GM20000 (cell line): ENCODE measurements around the gene RBM18.
A peak's percentile ranks its signal among the peaks of the same experiment; 100 is the strongest.

Experiments used
- DNase-seq: peaks from one replicate; pipeline ENCODE4 v3.0.0; 2012; ENCODE audit warnings: low spot score
- TF ChIP-seq, protein P1 (sequence below): IDR thresholded peaks from 2 replicates; pipeline ENCODE4 v1.5.1; 2012; ENCODE audit warnings: mild to moderate bottlenecking, control low read depth; ENCODE audit errors: extremely low read depth, missing control alignments

Gene RBM18

GRCh38 chr9:122216798-122217418, 47.7 kb downstream of the RBM18 start:
- TF ChIP-seq, protein P1, sequence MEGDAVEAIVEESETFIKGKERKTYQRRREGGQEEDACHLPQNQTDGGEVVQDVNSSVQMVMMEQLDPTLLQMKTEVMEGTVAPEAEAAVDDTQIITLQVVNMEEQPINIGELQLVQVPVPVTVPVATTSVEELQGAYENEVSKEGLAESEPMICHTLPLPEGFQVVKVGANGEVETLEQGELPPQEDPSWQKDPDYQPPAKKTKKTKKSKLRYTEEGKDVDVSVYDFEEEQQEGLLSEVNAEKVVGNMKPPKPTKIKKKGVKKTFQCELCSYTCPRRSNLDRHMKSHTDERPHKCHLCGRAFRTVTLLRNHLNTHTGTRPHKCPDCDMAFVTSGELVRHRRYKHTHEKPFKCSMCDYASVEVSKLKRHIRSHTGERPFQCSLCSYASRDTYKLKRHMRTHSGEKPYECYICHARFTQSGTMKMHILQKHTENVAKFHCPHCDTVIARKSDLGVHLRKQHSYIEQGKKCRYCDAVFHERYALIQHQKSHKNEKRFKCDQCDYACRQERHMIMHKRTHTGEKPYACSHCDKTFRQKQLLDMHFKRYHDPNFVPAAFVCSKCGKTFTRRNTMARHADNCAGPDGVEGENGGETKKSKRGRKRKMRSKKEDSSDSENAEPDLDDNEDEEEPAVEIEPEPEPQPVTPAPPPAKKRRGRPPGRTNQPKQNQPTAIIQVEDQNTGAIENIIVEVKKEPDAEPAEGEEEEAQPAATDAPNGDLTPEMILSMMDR: no peak

GRCh38 chr9:122216138-122216797, 48.4 kb downstream of the RBM18 start:
- DNase-seq: no peak

More at GRCh38 chr9:122216798-122217418, 47.7 kb downstream of the RBM18 start:
- no peak for DNase-seq

GRCh38 chr9:122215663-122216062, 49.0 kb downstream of the RBM18 start:
- no peak for DNase-seq
- TF ChIP-seq, protein P1: no peak

More at GRCh38 chr9:122216138-122216797, 48.4 kb downstream of the RBM18 start:
- TF ChIP-seq, protein P1: no peak

DNA sequence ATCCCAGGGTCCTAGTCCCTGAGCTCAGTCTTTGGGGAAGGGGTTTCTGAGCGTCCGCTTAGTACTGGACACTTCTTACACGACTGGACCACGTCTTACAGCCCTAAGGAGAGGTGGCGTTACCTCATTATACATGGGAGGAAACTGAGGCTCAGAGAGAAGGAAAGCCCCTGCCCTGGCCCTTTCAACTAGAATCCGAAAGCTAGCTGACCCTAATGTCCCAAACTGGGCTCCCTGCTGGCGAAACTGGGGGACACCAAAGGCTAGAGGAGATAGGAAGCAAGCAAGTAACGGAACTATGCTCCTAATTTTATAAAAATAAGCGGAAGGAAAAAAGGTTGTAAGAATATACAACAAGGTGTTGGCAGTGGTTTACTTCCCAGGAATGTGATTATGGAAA, 50.1 kb downstream of the RBM18 start:
- TF ChIP-seq, protein P1: no peak
- DNase-seq: no peak

DNA sequence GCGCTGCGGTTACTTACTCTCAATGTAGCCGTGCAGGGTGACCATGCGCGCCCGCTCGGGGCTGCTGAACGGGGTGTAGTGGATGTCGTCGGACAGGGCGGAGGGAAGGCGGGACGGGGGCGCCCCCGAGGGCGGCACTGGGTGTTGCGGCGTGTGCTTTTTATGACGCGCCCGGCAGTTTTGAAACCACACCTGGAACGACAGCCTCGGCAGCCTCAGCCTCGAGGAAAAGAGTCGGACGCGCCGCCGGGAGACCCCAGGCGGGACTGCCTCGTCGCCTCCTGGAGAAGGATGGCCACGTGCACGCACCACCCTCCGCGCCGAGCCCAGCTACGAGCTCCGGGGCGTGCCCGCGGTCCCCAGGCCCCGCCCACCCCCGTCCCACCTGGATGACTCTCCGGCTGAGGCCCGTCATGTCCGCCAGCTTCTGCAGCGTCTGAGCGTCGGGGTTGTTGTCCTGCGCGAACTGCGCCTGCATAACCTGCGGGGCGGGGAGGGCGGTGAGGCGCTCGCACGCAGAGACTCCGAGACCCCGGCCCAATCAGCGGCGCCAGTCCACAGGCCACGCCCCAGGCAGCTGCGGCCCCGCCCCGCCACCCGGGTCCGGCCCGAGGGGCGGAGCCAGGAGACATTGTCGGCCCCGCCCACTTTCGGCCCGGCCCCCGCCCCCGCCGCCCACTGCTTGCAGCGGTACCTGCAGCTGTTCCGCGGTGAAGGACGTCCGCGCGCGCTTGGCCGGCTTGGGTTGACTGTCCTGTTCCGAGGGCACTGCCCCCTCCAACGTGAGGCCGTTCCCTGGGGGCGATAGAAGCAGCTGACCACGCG, 50.8 kb downstream of the RBM18 start:
- peak; percentile 88 for DNase-seq
- TF ChIP-seq, protein P1: no peak

DNA sequence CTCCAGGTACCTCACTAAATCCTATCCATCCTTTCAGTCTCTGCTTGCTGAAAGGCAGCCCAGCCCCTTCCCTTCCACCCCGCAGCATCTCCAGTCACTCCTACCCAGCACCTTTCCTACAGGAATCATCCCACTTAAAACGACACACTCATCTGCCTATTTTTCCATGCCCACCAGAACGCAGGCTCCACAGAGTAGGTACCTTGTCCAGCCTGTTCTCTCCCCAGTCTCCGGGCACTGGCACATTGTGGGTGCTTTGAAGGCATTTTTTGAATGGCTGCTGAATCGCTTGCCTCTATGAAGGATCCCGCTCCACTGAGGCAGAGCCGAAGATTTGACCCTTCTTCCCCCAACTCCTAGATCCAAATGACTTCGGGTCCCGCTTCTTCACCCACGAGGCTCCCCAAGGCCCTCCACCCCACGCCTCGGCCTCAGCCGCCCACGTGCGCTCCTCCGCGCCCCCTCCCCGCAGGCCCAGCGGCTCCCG, 51.5 kb downstream of the RBM18 start:
- TF ChIP-seq, protein P1: no peak
- DNase-seq: no peak
